HK-2 (cell line): ENCODE measurements around the gene MIS18BP1.
"Not testable (repeated sequence)": the region's sequence is repeated elsewhere in the genome, so short reads cannot be mapped to it uniquely, and the experiment has no call there.

ENCODE experiments used
- DNase-seq: peaks from one replicate; pipeline ENCODE4 v3.0.0-alpha.2; 2018; ENCODE audit not compliant: unreplicated experiment

MIS18BP1 gene

GRCh38 chr14:45246151-45246550 lies 6.9 kb downstream of the MIS18BP1 start:
- no peak for DNase-seq

- no peak for DNase-seq
These were observed 10.3 kb downstream of the MIS18BP1 start for GRCh38 chr14:45242706-45243105.

GRCh38 chr14:45238988-45239387 lies 14.0 kb downstream of the MIS18BP1 start:
- DNase-seq = no peak

- DNase-seq = no peak
These were observed 25.4 kb downstream of the MIS18BP1 start for GRCh38 chr14:45227566-45227965.

GRCh38 chr14:45222485-45223262 lies 30.3 kb downstream of the MIS18BP1 start:
- DNase-seq = no peak

- not testable (repeated sequence) for DNase-seq
These were observed 38.7 kb downstream of the MIS18BP1 start for GRCh38 chr14:45214341-45214740.

GRCh38 chr14:45213716-45214115 lies 39.3 kb downstream of the MIS18BP1 start:
- DNase-seq = not testable (repeated sequence)

GRCh38 chr14:45212231-45212630 lies 40.8 kb downstream of the MIS18BP1 start:
- no peak for DNase-seq

- DNase-seq = no peak
These were observed 41.7 kb downstream of the MIS18BP1 start for GRCh38 chr14:45211295-45211694.

- no peak for DNase-seq
These were observed 42.8 kb downstream of the MIS18BP1 start for GRCh38 chr14:45210159-45210558.

- no peak for DNase-seq
These were observed 48.8 kb downstream of the MIS18BP1 start for GRCh38 chr14:45204241-45204640.

- DNase-seq = no peak
These were observed 51.1 kb downstream of the MIS18BP1 start for GRCh38 chr14:45201905-45202304.

- DNase-seq = no peak
These were observed 53.8 kb downstream of the MIS18BP1 start for GRCh38 chr14:45199230-45199629.

GRCh38 chr14:45198551-45198950 lies 54.5 kb downstream of the MIS18BP1 start:
- DNase-seq = no peak

- DNase-seq = no peak
These were observed 58.0 kb downstream of the MIS18BP1 start for GRCh38 chr14:45194964-45195363.

GRCh38 chr14:45185100-45185814 lies 67.7 kb downstream of the MIS18BP1 start:
- DNase-seq = no peak

GRCh38 chr14:45181806-45182205 lies 71.2 kb downstream of the MIS18BP1 start:
- DNase-seq = no peak

- DNase-seq = no peak
These were observed 71.7 kb downstream of the MIS18BP1 start for GRCh38 chr14:45181329-45181728.

GRCh38 chr14:45177076-45177475 lies 75.9 kb downstream of the MIS18BP1 start:
- DNase-seq = no peak

- DNase-seq = no peak
These were observed 83.1 kb downstream of the MIS18BP1 start for GRCh38 chr14:45169906-45170305.

- DNase-seq = no peak
These were observed 96.9 kb downstream of the MIS18BP1 start for GRCh38 chr14:45156067-45156466.
